Memory B cell (primary cell): ENCODE results near the gene USP7.

ENCODE experiments used
- ATAC-seq: fragments of 150-1000 bp; cut with Tn5 transposase; 2 replicates; pipeline ENCODE4 v1.10.0; 2021; ENCODE audit warnings: low read depth, mild to moderate bottlenecking, moderate library complexity
- DNase-seq, 2 donors: peaks; one replicate each; pipeline ENCODE4 v3.0.0; 2022; ENCODE audit warnings: low spot score in 2 of 2
- H3K27ac Mint-ChIP-seq: one replicate; pipeline ENCODE4 v1.8.0; 2022; ENCODE audit warnings: mild to moderate bottlenecking, moderate library complexity, mixed read lengths
- H3K27me3 Mint-ChIP-seq: one replicate; pipeline ENCODE4 v1.8.0; 2022; ENCODE audit warnings: mixed read lengths
- H3K36me3 Mint-ChIP-seq: one replicate; pipeline ENCODE4 v1.8.0; 2022; ENCODE audit warnings: mild to moderate bottlenecking, mixed read lengths
- H3K4me1 Mint-ChIP-seq: one replicate; pipeline ENCODE4 v1.8.0; 2022; ENCODE audit warnings: mixed read lengths
- H3K4me3 Mint-ChIP-seq: one replicate; pipeline ENCODE4 v1.8.0; 2022; ENCODE audit warnings: mild to moderate bottlenecking, moderate library complexity, mixed read lengths
- H3K9me3 Mint-ChIP-seq: one replicate; pipeline ENCODE4 v1.8.0; 2022; ENCODE audit warnings: mixed read lengths

Gene USP7

DNA sequence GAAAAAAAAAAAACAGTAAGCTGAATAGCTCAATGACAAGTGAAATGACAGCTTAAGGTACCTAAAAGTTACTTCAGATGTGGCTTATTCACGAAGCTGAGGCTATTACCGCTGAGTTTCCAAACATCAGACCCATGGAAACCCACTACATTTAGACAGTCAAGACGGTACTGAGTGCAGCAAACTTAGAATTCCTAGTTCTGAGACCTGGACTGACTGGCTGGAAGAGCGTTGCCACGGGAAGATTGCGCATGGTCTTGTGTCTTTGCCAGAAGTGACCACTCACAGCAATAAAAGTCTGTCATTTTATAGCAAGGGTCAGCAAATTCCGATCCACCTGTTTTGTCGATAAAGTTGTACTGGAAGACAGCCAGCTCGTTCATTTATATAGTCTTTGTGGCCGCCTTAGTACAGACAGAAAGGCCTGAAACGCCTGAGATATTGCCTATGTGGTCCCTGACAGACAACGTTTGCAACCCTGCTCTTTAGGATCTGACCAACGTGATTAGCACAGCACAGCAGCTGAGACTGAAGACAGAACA is 62.3 kb downstream of the USP7 start:
- ATAC-seq (no peak), DNase-seq (no peak)
- Mint-ChIP-seq H3K27ac (no peak overlapping the region), H3K4me1 (no peaks in the 10 kb centered on the region), H3K36me3 (peaks cover 40% of the 10 kb centered on the region), H3K9me3 (no peaks in the 10 kb centered on the region), H3K27me3 (no peaks in the 10 kb centered on the region), H3K4me3 (no peak overlapping the region)

DNA sequence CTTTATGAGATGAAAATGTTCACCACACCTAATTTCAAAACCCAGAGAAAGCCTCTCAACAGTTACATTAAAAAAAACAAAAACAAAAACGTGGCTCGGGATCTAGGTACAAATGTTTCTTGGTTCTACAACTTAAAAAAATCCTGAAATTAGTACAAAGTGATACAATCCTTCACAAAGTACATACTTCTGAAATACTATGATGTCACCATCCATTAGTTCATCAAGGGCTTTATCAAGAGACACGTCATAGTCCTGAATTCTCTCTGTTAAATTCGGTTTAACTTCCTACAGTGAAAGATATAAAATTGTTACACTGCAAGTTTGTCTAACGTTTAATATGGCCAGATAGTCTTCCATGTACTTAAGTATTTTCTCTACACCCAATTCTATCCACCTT is 63.4 kb downstream of the USP7 start:
- DNase-seq (no peak), ATAC-seq (no peak)
- Mint-ChIP-seq H3K27ac (no peak overlapping the region), H3K36me3 (peaks cover 36% of the 10 kb centered on the region), H3K9me3 (no peaks in the 10 kb centered on the region), H3K4me3 (no peak overlapping the region), H3K27me3 (no peaks in the 10 kb centered on the region), H3K4me1 (no peaks in the 10 kb centered on the region)

DNA sequence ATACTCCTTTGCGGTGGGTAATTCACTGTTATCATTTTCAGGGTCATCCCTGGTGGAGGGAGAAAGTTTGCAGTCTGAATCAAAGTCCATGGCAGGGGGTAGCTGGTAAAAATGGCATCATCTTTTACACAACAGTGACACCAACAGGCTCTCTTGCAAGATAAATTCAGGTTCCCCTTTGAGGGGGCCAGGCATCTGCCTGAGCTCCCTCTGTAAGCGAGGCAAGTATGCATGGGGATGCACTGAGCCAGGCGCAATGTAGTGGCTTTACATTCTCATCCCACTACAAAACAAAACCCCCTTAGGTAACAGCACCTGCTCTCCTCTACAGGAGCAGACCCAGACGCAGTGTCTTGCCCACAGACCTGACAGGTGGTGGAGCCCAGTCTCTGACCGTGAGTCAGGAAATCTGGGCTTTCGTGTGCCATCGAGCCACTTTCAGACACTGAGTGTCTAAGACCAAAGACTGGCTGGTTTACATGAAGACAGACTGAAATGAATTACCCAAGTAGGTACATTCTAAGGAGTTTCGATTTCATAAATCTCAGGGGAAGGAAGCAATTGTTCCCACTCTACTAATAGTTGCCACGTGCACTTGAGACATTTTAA is 63.9 kb downstream of the USP7 start:
- Mint-ChIP-seq H3K27ac (no peak overlapping the region), H3K36me3 (peaks cover 38% of the 10 kb centered on the region), H3K4me3 (no peak overlapping the region), H3K9me3 (no peaks in the 10 kb centered on the region), H3K4me1 (no peaks in the 10 kb centered on the region), H3K27me3 (no peaks in the 10 kb centered on the region)
- DNase-seq (no peak), ATAC-seq (no peak)

DNA sequence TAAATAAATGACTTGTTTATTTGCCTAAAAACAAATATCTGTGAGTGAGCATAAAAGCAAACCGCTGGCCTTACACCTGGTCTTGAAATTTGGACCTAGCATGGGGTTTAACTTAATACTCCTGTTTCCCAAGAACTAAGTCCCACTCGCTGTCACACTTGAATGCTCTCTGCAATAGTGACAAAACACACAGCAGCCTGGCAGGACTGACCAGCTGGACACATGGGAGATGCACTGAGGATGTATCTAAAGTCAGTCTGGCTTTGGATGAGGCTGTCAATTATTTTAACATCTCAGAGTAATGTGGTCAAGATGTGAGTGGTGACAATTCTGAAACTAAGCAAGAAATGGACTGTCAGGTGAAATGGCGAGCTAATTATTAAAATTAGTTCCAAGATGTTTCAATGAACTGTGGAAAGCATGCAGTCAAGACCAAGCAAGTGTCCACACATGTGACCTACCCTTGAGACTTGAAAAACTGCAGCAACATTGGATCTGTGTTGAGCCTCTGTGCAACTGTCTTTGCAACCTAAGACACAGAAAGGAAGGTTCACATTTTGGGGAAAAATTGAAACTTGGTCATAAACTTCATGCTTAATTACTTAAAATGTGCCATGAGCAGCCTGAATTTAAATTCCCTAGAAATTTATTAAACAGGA is 64.9 kb downstream of the USP7 start:
- Mint-ChIP-seq H3K36me3 (peaks cover 40% of the 10 kb centered on the region), H3K4me3 (no peak overlapping the region), H3K4me1 (peaks cover 2% of the 10 kb centered on the region), H3K27me3 (no peaks in the 10 kb centered on the region), H3K9me3 (no peaks in the 10 kb centered on the region), H3K27ac (no peak overlapping the region)
- DNase-seq (no peak), ATAC-seq (no peak)

DNA sequence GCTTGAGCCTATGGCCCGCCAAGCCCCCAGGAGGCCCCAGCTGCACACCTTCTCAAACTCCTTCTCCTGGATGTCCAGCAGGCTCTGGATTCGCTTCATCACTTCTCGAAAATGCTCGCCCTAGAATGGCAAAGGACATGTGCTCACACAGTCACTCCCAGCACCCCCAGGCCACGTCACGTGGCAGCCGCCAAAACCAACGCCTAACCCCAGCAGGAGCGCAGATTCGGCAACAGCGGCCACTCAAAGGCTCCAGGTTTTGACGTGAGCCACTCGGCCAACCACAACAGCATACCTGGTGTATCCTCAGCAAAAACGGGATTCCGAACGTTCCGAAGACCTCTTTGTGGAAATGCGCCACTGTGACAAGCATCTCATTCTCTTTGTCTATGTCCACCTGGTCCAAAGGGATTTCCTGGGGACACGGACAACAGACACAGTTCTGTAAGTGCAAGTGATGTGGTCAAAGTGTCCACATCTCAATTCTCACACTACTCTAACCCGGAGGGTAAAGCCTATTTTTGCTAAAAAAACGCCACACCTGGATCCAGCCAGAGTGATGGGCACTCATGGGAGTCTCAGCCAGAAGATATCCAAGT is 68.9 kb downstream of the USP7 start:
- Mint-ChIP-seq H3K4me3 (no peak overlapping the region), H3K4me1 (peaks cover 20% of the 10 kb centered on the region), H3K27me3 (no peaks in the 10 kb centered on the region), H3K9me3 (no peaks in the 10 kb centered on the region), H3K36me3 (peaks cover 21% of the 10 kb centered on the region), H3K27ac (peak overlapping the region; percentile 81)
- DNase-seq (no peak), ATAC-seq (no peak)

DNA sequence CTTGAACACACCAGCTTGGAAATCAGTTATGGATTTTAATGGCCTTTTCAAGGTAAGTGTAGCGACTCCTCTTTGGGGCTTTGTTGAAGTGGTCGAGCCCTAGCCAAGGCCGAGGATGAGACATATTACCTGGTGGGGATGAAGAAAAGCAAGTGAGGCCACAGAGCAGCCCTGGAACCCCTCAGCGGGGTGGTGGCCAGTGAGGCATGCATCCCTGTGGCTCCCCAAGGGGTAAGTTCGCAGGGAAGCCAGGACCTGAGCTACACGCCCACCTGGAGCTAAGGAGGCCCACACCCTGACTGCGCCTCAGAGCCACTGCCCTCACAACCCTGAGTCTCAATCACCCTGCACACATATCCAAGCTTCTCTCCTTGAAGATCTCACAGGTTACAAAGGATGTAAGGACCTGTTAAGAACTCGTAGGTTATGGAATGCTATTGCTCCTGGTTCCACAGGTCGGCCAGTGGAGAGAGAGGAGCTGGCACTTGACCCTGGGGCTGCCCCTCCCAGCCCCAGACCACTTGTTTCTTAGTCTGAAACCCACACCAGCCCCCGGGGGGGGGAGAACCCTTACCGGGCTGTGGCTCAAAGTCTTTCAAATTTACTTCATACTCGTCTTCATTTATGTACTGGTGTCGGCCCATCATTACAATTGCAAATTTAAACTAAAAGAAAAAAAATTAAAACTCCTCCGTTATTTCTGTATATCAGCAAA is 69.6 kb downstream of the USP7 start:
- peak overlapping the region; percentile 81 for H3K27ac Mint-ChIP-seq
- no peak for ATAC-seq

DNA sequence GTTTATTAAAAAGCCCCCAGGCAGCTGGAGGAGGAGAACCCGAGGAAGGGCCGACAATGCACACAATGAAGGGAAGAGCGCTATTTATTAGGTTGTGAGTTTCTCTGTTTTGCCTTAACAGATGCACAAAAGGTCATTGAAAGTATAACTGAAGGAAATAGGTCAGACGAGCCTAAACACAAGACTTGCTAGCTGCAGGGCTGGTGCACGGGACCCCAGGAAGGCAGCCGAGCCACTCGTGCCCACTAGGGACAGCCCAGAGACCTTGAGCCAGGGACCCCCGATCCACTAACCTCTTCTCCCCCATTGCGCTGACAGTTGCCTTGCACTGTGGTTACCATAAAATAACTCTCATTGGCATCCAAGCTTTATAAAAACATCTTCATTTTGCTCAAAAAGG is 70.3 kb downstream of the USP7 start:
- Mint-ChIP-seq H3K4me1 (peaks cover 20% of the 10 kb centered on the region), H3K27ac (peak overlapping the region; percentile 46), H3K9me3 (no peaks in the 10 kb centered on the region), H3K27me3 (no peaks in the 10 kb centered on the region), H3K36me3 (peaks cover 13% of the 10 kb centered on the region), H3K4me3 (no peak overlapping the region)
- ATAC-seq (no peak), DNase-seq (no peak)

More for the DNA sequence above, 69.6 kb downstream of the USP7 start:
- no peaks in the 10 kb centered on the region for H3K9me3 Mint-ChIP-seq
- DNase-seq: no peak
- H3K4me3 Mint-ChIP-seq: no peak overlapping the region
- peaks cover 15% of the 10 kb centered on the region for H3K36me3 Mint-ChIP-seq
- no peaks in the 10 kb centered on the region for H3K27me3 Mint-ChIP-seq
- H3K4me1 Mint-ChIP-seq: peaks cover 20% of the 10 kb centered on the region

DNA sequence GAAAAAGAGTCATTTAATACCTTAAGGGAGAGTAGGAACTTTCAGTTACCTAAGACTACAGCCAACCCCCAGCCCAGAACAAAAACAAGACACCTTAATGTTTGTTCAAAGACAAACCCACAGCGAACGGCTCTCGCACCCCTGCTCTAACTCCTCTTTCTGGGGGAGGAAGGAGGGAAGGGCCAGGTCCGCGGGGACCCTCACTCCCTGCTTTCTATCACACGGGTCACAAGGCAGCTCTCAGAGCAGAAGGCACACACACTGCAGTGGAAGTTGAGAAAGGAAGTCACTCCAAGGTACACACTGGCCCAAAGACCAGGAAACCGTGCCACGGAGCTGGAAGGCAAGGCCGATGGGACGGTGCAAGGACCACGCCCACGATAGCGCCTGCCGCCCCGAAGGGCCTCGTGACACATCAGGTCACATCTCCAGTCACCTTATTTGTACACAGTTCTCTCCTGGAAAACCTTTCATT is 71.6 kb downstream of the USP7 start:
- ATAC-seq (no peak), DNase-seq (no peak)
- H3K4me1 Mint-ChIP-seq: peaks cover 23% of the 10 kb centered on the region
- H3K4me3 Mint-ChIP-seq: peak overlapping the region; percentile 64
- H3K27ac Mint-ChIP-seq: peak overlapping the region; percentile 95
- peaks cover 15% of the 10 kb centered on the region for H3K36me3 Mint-ChIP-seq
- H3K27me3 Mint-ChIP-seq: no peaks in the 10 kb centered on the region
- H3K9me3 Mint-ChIP-seq: no peaks in the 10 kb centered on the region

DNA sequence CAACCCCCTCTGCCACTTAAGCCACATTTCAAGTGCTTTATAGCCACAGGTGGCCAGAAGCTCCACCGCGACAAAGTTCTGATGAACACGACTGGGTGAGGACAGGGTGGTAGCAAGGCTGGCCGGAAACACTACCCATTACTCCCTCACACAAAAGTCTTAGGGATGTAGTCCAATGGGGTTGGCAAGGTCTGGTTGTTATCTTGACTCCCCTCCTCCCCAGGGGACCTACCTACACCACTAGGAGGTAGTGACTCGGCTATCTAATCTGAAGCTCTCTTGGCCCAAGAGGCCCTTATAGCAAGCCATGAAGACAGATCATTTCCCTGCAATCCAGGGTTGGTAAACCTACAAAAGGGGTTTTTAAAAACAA is 73.2 kb downstream of the USP7 start:
- DNase-seq (no peak), ATAC-seq (no peak)
- Mint-ChIP-seq H3K4me1 (peaks cover 32% of the 10 kb centered on the region), H3K27me3 (peaks cover 4% of the 10 kb centered on the region), H3K4me3 (no peak overlapping the region), H3K9me3 (no peaks in the 10 kb centered on the region), H3K36me3 (peaks cover 17% of the 10 kb centered on the region), H3K27ac (peak overlapping the region; percentile 95)

DNA sequence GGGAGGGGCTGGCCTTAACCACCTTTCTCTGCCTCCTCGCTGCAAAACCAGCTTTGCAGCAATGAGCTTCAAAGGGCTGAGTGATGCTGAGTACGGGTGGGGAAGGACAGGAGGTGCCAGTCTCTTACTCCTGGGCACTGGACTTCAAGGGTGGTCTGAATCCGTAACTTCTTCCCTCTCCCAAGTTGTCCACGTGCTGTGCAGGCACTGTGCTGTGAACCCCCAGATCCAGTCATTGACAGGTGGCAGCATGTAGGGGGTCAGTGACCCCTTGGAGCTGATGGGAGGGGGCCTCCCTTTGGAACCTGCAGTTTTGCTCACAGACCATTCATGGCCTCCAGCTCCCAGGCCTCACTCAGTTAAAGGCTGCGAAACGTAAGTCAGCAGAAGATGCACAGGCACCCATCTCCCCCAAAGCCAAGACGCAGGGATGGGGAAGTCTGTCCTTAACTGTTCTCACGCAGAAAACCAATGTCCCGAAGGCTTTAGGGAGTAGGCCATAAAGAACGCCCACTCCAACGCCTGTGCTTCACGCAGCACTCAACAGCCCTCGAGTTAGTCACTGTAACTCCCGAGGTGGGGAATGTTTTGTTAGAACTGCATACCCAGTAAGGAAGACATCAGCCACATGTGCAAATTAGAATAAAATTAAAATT is 73.7 kb downstream of the USP7 start:
- no peak for ATAC-seq
- Mint-ChIP-seq H3K9me3 (no peaks in the 10 kb centered on the region), H3K27me3 (peaks cover 8% of the 10 kb centered on the region), H3K4me1 (peaks cover 34% of the 10 kb centered on the region), H3K27ac (no peak overlapping the region), H3K36me3 (peaks cover 12% of the 10 kb centered on the region), H3K4me3 (no peak overlapping the region)
- DNase-seq: no peak

DNA sequence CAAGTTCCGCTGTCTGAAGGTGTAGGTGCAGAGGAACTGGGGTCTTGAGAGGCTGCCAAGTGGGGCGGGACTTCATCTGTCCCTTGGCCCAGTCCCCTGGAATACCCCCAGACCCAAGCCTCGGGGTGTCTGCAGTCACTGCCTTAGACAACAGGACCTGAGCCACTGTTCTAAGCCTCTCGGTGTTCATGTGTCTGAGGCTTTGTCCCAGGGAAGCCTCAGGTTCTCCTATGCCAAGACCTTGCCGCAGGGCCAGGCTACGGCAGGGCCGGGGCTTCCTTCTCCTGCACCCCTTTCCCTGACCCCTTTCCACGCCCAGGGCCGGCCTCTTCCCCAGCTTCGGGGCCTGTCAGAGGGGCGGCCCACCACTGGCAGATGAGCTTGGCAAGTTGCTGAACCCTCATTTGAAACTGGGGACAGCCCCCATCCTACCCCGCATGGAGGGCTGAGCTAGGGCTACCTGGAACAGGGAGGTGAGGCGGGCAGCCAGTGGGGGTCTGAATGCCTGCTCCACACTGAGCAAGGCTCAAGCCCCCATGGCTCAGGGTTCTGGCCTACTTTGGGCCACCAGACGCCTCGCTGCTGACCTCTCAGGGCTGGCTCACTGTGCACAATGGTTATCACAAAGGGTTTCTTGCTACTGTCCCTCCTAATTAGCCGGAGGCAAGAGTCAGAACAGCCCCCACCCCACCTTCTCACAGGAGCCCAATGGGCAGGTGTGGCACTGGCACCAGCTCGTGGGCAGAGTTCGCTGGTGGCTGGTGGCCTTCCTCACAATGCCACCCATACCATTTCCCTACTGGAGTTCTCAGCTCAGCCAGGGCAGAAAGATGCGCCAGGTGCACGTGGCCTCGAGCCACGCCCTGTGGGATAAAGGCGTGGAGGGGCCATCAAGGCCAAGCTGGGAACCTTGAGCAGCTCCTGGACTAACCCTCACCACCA is 74.5 kb downstream of the USP7 start:
- H3K9me3 Mint-ChIP-seq: no peaks in the 10 kb centered on the region
- H3K4me1 Mint-ChIP-seq: peaks cover 31% of the 10 kb centered on the region
- H3K36me3 Mint-ChIP-seq: peaks cover 6% of the 10 kb centered on the region
- ATAC-seq: no peak
- no peak overlapping the region for H3K27ac Mint-ChIP-seq
- no peak for DNase-seq
- peaks cover 8% of the 10 kb centered on the region for H3K27me3 Mint-ChIP-seq
- H3K4me3 Mint-ChIP-seq: no peak overlapping the region

DNA sequence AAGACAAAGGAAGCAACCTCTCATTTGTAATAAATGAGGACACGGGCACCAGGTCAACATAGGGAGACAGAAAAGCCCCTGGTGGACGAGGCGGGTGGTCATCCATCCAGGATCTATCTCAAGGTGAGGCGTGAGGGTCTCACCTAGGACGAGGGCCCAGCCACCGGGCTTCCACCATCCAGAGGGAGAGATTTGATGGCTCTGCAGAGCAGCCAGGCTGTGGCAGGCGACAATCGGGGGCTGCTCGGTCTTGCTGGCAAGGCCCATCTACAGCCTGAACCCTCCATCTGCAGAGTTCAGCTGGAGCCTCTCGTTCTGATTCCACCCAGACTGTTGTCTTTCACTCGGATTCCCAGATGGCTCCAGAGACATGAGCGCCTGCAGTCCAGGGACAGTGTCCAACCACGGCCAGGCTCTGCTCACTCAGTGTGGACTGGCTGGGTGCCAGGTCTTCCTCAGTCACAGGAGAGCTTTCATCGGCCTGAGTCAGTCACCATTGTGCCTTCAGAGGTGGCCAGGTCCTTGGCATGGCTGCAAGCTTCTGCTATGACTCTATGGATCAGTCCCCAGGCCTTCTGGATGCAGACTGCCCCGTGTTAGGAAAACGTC is 75.7 kb downstream of the USP7 start:
- no peak overlapping the region for H3K4me3 Mint-ChIP-seq
- no peaks in the 10 kb centered on the region for H3K9me3 Mint-ChIP-seq
- no peak overlapping the region for H3K27ac Mint-ChIP-seq
- peaks cover 8% of the 10 kb centered on the region for H3K27me3 Mint-ChIP-seq
- H3K36me3 Mint-ChIP-seq: peaks cover 5% of the 10 kb centered on the region
- ATAC-seq (no peak), DNase-seq (no peak)
- H3K4me1 Mint-ChIP-seq: peaks cover 28% of the 10 kb centered on the region

DNA sequence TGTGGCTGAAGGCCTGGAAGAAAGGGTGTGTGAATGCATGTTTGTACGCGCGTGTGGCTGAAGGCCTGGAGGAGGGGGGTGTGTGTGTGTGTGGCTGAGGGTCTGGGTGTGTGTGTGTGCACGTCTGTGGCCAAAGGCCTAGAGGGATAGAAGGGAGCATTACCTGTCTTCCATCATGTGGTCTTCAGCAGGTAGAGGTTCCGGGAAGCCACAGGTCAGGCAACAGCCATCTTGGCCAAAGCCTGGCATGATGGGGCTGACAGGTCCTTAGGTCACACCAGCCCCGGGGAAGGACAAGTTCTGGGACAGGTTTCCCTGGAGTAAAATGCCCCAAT is 76.3 kb downstream of the USP7 start:
- peaks cover 5% of the 10 kb centered on the region for H3K36me3 Mint-ChIP-seq
- DNase-seq (no peak), ATAC-seq (no peak)
- peaks cover 28% of the 10 kb centered on the region for H3K4me1 Mint-ChIP-seq
- H3K9me3 Mint-ChIP-seq: no peaks in the 10 kb centered on the region
- H3K4me3 Mint-ChIP-seq: no peak overlapping the region
- no peak overlapping the region for H3K27ac Mint-ChIP-seq
- H3K27me3 Mint-ChIP-seq: peaks cover 8% of the 10 kb centered on the region
